Sigmoid colon (tissue), 7 donors: ENCODE data around the gene GON4L. TPM values are rescaled to one million over a fixed set of nuclear protein-coding genes. Genes with fewer than 3 reads are reported as not detected.

Experiments used
- DNase-seq: peaks from one replicate; pipeline ENCODE4 v3.0.0-alpha.2; 2019
- H3K27ac ChIP-seq, 4 donors: fragments of 200-600 bp; sonication (generic); one replicate each; pipeline ENCODE4 v1.5.1; 2016 to 2019; ENCODE audit warnings: mild to moderate bottlenecking in 1 of 4
- H3K27me3 ChIP-seq, 3 donors: fragments of 200-600 bp; sonication (generic); one replicate each; pipeline ENCODE4 v1.5.1; 2019; ENCODE audit warnings: mild to moderate bottlenecking in 1 of 3
- H3K36me3 ChIP-seq, 4 donors: fragments of 200-600 bp; sonication (generic); one replicate each; pipeline ENCODE4 v1.5.1; 2016 to 2019
- H3K4me1 ChIP-seq, 4 donors: fragments of 200-600 bp; sonication (generic); one replicate each; pipeline ENCODE4 v1.5.1; 2017 to 2019
- H3K4me3 ChIP-seq, 4 donors: fragments of 200-600 bp; sonication (generic); one replicate each; pipeline ENCODE4 v1.5.1; 2017 to 2019; ENCODE audit warnings: mild to moderate bottlenecking in 2 of 4, moderate library complexity in 1 of 4
- H3K9me3 ChIP-seq, 4 donors: fragments of 200-600 bp in 3 of 4; sonication (generic) in 3 of 4; one replicate each; pipeline versions ENCODE4 v1.5.1 to v1.6.1; 2013 to 2019
- EP300 ChIP-seq, 4 donors: sonication (generic); formaldehyde crosslinking; IDR thresholded peaks; one replicate each; pipeline ENCODE4 v1.6.1; 2017; ENCODE audit warnings: antibody characterized with exemption in 4 of 4
- POLR2A ChIP-seq, 2 donors: fragments of 450-650 bp; IDR thresholded peaks; one replicate each; pipeline ENCODE4 v1.6.1; 2016; ENCODE audit warnings: antibody characterized with exemption in 2 of 2, mild to moderate bottlenecking in 2 of 2, moderate library complexity in 2 of 2
- POLR2AphosphoS5 ChIP-seq, 4 donors: sonication (generic); formaldehyde crosslinking; IDR thresholded peaks; one replicate each; pipeline ENCODE4 v1.6.1; 2017; ENCODE audit warnings: antibody characterized with exemption in 4 of 4
- WGBS, 2 donors: extraction: QIAGEN DNeasy Blood & Tissue Kit; methylation state at CpG; one replicate each; pipeline ENCODE4 v1.1.7; 2013; 5-methylcytosine and 5-hydroxymethylcytosine counted together
- intact Hi-C: fragments of 100-400 bp; cut with DNase I; formaldehyde crosslinking; loops from one replicate; pipeline ENCODE4 v1.15.1; 2023
- polyA plus RNA-seq, 3 donors: library from polyadenylated mRNA; stranded (reverse); fragments of 200-250 nt; gene quantifications; one replicate each; pipeline ENCODE4 v1.2.3, GENCODE V29; 2013
- total RNA-seq, 4 donors: library from RNA; depleted of rRNA; stranded (reverse); fragments of >200 nt; gene quantifications; one replicate each; pipeline ENCODE4 v1.1.0, GENCODE V29; 2016
- TF ChIP-seq, protein P1 (sequence below), 4 experiments: fragments of 450-650 bp in 3 of 4; fragments of 200-600 bp in 1 of 4; IDR thresholded peaks; one replicate each; pipeline ENCODE4 v1.5.1; 2016 to 2019; ENCODE audit warnings: antibody characterized with exemption in 4 of 4, mild to moderate bottlenecking in 3 of 4, moderate library complexity in 2 of 4
- donor health status: healthy with polysubstance abuse.
- donor health status: Bipolar disorder and iron deficiency.
- donor health status: healthy.

The GON4L gene, protein sequence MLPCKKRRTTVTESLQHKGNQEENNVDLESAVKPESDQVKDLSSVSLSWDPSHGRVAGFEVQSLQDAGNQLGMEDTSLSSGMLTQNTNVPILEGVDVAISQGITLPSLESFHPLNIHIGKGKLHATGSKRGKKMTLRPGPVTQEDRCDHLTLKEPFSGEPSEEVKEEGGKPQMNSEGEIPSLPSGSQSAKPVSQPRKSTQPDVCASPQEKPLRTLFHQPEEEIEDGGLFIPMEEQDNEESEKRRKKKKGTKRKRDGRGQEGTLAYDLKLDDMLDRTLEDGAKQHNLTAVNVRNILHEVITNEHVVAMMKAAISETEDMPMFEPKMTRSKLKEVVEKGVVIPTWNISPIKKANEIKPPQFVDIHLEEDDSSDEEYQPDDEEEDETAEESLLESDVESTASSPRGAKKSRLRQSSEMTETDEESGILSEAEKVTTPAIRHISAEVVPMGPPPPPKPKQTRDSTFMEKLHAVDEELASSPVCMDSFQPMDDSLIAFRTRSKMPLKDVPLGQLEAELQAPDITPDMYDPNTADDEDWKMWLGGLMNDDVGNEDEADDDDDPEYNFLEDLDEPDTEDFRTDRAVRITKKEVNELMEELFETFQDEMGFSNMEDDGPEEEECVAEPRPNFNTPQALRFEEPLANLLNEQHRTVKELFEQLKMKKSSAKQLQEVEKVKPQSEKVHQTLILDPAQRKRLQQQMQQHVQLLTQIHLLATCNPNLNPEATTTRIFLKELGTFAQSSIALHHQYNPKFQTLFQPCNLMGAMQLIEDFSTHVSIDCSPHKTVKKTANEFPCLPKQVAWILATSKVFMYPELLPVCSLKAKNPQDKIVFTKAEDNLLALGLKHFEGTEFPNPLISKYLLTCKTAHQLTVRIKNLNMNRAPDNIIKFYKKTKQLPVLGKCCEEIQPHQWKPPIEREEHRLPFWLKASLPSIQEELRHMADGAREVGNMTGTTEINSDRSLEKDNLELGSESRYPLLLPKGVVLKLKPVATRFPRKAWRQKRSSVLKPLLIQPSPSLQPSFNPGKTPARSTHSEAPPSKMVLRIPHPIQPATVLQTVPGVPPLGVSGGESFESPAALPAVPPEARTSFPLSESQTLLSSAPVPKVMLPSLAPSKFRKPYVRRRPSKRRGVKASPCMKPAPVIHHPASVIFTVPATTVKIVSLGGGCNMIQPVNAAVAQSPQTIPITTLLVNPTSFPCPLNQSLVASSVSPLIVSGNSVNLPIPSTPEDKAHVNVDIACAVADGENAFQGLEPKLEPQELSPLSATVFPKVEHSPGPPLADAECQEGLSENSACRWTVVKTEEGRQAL (N-terminal part only)
- total RNA-seq (10 to 100 TPM; 25.7 to 45.7 (median 36.4) TPM), polyA plus RNA-seq (10 to 100 TPM in 1 of 3 donors, 1 to 10 TPM in 2; 3.5 to 24.7 (median 7.2) TPM)

DNA sequence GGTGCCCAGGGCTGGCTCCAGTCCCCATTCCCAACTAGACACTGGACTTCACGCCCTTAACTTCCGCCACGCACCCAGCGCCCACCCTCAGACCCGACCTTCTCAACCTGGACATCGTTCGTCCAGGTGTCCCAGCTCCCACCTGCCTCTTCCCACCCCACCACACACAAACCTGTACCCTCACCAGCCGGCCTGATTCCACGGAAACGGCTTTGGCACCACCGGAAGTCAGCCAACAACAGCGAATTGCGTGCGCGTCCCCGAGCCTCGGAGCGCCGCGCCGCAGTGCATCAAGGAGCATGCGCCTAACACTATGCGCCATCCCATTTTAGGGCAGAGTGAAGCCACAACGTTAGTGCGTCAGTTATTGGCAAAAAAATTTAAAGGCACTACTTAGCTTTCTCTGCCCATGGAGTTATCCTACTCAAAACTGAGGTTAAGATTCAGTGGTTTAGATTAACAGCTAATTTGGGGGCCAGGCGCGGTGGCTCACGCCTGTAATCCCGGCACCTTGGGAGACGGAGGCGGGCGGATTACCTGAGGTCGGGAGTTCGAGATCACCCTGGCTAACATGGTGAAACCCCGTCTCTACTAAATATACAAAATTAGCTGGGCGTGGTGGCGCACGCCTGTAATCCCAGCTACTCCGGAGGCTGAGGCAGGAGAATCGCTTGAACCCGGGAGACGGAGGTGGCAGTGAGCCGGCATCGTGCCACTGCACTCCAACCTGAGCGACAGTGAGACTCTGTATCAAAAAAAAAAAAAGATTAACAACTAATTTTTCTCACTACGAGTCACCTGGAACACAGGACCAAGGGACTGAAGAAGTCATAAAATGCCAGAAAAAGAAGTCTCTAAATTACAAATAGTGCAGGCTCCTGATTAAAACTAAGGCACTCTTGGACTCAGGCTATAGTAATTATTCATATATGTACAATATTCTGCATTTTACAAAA lies at the start of gene GON4L:
GON4L (minus strand) TSS at position 240 of the 956 bp plus-strand sequence. CDS start 3,434 bp downstream, outside the sequence.
- peaks cover 0 to 34% (median 28%) of the 10 kb centered on the region in 4 donors for H3K4me1 ChIP-seq
- H3K4me3 ChIP-seq: peak within 1 kb of the TSS; percentile 48 to 83 (median 72)
- DNase-seq: peak; percentile 94
- intact Hi-C loops: loop anchor here (2.0 to 10.0 kb wide), 4 partner anchors 54 to 590 kb away; partner anchors contain the start of genes KHDC4 and RIT1
- 6 to 13% methylated on average over 46 of the region's 46 CpGs for WGBS, 2 donors
- TF ChIP-seq EP300 (IDR thresholded peaks at IDR 0.05): peak in 1 of 4 donors; percentile 37
- TF ChIP-seq, protein P1, sequence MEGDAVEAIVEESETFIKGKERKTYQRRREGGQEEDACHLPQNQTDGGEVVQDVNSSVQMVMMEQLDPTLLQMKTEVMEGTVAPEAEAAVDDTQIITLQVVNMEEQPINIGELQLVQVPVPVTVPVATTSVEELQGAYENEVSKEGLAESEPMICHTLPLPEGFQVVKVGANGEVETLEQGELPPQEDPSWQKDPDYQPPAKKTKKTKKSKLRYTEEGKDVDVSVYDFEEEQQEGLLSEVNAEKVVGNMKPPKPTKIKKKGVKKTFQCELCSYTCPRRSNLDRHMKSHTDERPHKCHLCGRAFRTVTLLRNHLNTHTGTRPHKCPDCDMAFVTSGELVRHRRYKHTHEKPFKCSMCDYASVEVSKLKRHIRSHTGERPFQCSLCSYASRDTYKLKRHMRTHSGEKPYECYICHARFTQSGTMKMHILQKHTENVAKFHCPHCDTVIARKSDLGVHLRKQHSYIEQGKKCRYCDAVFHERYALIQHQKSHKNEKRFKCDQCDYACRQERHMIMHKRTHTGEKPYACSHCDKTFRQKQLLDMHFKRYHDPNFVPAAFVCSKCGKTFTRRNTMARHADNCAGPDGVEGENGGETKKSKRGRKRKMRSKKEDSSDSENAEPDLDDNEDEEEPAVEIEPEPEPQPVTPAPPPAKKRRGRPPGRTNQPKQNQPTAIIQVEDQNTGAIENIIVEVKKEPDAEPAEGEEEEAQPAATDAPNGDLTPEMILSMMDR (IDR thresholded peaks at IDR 0.05): no peak
- peak in 3 of 4 donors; percentile 54 to 91 (median 74) for TF ChIP-seq POLR2AphosphoS5 (IDR thresholded peaks at IDR 0.05)
- TF ChIP-seq POLR2A (IDR thresholded peaks at IDR 0.05): no peak
- H3K27me3 ChIP-seq: no peaks in the 10 kb centered on the region
- peaks cover 0 to 26% (median 19%) of the 10 kb centered on the region in 4 donors for H3K36me3 ChIP-seq
- no peaks in the 10 kb centered on the region for H3K9me3 ChIP-seq
- H3K27ac ChIP-seq: peak within 1 kb of the TSS; percentile 81 to 90 (median 86)

DNA sequence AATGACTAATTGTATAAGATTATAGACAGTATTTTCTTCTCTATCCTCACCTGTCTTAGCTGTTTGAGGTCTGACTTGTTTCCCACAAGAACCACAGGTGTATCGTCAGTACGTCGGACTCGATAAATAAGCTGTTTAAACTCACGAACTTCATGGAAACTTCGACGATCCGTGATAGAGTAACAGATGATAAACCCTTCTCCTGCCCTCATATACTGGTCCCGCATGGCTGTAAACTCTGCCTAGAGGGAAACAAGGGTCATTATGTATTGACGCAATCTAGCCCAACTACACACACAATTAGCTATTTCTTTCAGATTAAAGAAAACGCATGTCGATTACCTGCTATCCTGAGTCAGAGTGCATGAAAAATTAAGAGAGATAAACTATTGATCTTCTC lies 47.2 kb upstream of the GON4L start:
- no peak for DNase-seq
- Histone ChIP-seq H3K27me3 (no peaks in the 10 kb centered on the region), H3K36me3 (peaks cover 26 to 97% (median 77%) of the 10 kb centered on the region in 4 donors), H3K27ac (no peak overlapping the region), H3K9me3 (no peaks in the 10 kb centered on the region), H3K4me3 (no peak overlapping the region), H3K4me1 (peaks cover 0 to 5% (median 2%) of the 10 kb centered on the region in 4 donors)
- intact Hi-C loops: no loop called here
- 95 to 96% methylated on average over 12 of the region's 12 CpGs for WGBS, 2 donors
- TF ChIP-seq EP300 (IDR thresholded peaks at IDR 0.05) (no peak), POLR2A (IDR thresholded peaks at IDR 0.05) (no peak), POLR2AphosphoS5 (IDR thresholded peaks at IDR 0.05) (no peak)
- TF ChIP-seq, protein P1 (IDR thresholded peaks at IDR 0.05): no peak

DNA sequence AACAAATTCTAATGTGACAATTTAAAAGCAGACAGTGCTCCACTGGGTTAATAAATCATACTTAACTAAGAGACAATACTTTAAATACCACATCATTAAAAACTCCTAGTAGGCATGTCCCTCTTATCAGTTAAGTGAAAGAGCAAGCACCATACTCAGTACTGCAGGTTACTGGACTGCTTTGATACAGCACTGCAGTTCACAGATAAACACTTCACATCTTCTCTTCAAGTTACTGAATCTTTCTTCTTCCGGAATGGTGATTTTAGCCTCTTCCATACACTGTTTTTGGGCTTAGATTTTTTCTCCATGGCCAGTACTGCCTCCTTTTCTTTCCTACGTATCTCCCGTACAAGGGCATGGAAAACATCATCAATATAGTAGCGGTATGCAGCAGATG lies 43.1 kb upstream of the GON4L start:
- H3K4me1 ChIP-seq: no peaks in the 10 kb centered on the region
- H3K27ac ChIP-seq: no peak overlapping the region
- no peak for DNase-seq
- H3K27me3 ChIP-seq: no peaks in the 10 kb centered on the region
- TF ChIP-seq EP300 (IDR thresholded peaks at IDR 0.05): no peak
- TF ChIP-seq POLR2AphosphoS5 (IDR thresholded peaks at IDR 0.05): no peak
- intact Hi-C loops: no loop called here
- peaks cover 26 to 91% (median 62%) of the 10 kb centered on the region in 4 donors for H3K36me3 ChIP-seq
- H3K9me3 ChIP-seq: no peaks in the 10 kb centered on the region
- H3K4me3 ChIP-seq: no peak overlapping the region
- 93% methylated on average over 4 of the region's 4 CpGs for WGBS, 2 donors

DNA sequence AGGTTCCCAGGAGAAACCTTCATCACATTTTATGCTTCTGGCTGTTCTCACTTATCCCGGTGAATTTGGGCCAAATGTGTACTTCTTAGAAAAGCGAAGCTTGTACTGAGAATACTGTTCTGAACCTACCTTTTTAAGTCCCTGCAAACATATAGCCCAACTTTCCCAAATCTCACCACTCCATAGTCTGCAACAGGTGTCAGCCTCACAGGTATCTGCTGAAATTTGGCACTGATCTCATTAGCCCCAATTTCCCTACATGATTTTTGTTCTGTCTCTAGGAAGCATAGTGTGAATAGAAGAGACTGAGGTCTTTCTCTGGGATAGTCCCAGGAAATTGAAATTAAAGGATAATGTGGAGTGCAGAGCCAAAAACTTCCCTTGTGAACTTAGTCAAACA lies 42.7 kb upstream of the GON4L start:
- Histone ChIP-seq H3K27ac (no peak overlapping the region), H3K9me3 (no peaks in the 10 kb centered on the region), H3K4me1 (no peaks in the 10 kb centered on the region), H3K4me3 (no peak overlapping the region), H3K36me3 (peaks cover 23 to 86% (median 57%) of the 10 kb centered on the region in 4 donors), H3K27me3 (no peaks in the 10 kb centered on the region)
- TF ChIP-seq POLR2AphosphoS5 (IDR thresholded peaks at IDR 0.05): no peak
- TF ChIP-seq EP300 (IDR thresholded peaks at IDR 0.05): no peak
- TF ChIP-seq, protein P1 (IDR thresholded peaks at IDR 0.05): no peak
- TF ChIP-seq POLR2A (IDR thresholded peaks at IDR 0.05): no peak
- intact Hi-C loops: no loop called here
- 95 to 98% methylated on average over 2 of the region's 2 CpGs for WGBS, 2 donors
- no peak for DNase-seq
